WTC11 (cell line): ENCODE data around the gene NCOA6.

ENCODE experiments used
- CBFB ChIP-seq: sonication (generic); formaldehyde crosslinking; IDR thresholded peaks from 2 replicates; pipeline ENCODE4 v1.8.1; 2022; ENCODE audit warnings: mild to moderate bottlenecking, low read depth, missing genetic modification reagents
- GTF2I ChIP-seq: fragments of 250-450 bp; sonication (Bioruptor Pico); conservative IDR thresholded peaks from 2 replicates; pipeline ENCODE4 v1.4.0; 2021; ENCODE audit warnings: mild to moderate bottlenecking
- JUN ChIP-seq: sonication (generic); formaldehyde crosslinking; IDR thresholded peaks from 2 replicates; pipeline ENCODE4 v1.8.0; 2023; ENCODE audit warnings: mild to moderate bottlenecking, missing genetic modification reagents
- NFYB ChIP-seq: sonication (generic); formaldehyde crosslinking; conservative IDR thresholded peaks from 2 replicates; pipeline ENCODE4 v1.8.0; 2022; ENCODE audit warnings: low read depth, missing genetic modification reagents
- TP53 ChIP-seq: sonication (generic); formaldehyde crosslinking; IDR thresholded peaks from 2 replicates; pipeline ENCODE4 v1.8.1; 2023; ENCODE audit warnings: mild to moderate bottlenecking, missing genetic modification reagents
- TF ChIP-seq, protein P1 (sequence below): fragments of 200-600 bp; IDR thresholded peaks from 2 replicates; pipeline ENCODE4 v1.8.0; 2022; ENCODE audit warnings: antibody characterized with exemption

- TF ChIP-seq, protein P1, sequence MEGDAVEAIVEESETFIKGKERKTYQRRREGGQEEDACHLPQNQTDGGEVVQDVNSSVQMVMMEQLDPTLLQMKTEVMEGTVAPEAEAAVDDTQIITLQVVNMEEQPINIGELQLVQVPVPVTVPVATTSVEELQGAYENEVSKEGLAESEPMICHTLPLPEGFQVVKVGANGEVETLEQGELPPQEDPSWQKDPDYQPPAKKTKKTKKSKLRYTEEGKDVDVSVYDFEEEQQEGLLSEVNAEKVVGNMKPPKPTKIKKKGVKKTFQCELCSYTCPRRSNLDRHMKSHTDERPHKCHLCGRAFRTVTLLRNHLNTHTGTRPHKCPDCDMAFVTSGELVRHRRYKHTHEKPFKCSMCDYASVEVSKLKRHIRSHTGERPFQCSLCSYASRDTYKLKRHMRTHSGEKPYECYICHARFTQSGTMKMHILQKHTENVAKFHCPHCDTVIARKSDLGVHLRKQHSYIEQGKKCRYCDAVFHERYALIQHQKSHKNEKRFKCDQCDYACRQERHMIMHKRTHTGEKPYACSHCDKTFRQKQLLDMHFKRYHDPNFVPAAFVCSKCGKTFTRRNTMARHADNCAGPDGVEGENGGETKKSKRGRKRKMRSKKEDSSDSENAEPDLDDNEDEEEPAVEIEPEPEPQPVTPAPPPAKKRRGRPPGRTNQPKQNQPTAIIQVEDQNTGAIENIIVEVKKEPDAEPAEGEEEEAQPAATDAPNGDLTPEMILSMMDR: no peak
- TF ChIP-seq GTF2I (CRISPR knock-in tag) (no peak), NFYB (CRISPR knock-in tag) (no peak), CBFB (CRISPR knock-in tag) (no peak), TP53 (no peak), JUN (CRISPR knock-in tag) (no peak)
Measured at GRCh38 chr20:34824452-34824805, 1.0 kb downstream of the NCOA6 start.
